Measurements from ENCODE around the gene RALA.

The RALA gene

DNA sequence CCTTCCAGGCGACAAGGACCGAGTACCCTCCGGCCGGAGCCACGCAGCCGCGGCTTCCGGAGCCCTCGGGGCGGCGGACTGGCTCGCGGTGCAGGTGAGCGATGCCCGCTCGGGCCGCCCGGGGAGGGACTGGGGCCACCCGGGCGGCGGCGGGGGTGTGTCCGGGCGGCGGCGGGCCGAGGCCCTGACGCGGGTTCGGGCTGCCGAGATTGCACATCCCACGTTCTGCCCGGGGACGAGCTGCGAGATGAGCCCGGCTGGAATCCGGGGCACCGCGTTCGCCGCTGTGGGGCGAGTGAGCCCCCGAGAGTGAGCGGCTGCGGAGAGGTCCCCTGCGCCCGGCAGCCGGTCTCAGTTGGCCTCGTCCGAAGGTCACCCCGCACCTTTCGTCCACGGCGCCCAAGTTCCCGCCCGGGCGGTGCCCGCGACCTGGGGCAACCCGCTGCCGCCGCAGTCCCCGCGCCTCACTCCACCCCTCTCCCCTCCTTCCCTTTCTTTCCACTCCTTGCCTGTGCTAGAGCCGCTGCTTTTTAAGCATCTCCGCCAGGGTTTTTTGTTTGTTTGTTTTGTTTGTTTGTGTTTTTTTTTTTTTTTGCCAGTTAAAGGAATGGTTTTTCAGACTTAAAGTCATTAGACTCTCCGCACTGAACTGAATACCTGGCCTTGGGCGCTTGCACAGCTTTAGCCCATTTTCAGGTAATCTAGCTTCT, 515 bp downstream of the RALA start:
- TF ChIP-seq, protein P1, sequence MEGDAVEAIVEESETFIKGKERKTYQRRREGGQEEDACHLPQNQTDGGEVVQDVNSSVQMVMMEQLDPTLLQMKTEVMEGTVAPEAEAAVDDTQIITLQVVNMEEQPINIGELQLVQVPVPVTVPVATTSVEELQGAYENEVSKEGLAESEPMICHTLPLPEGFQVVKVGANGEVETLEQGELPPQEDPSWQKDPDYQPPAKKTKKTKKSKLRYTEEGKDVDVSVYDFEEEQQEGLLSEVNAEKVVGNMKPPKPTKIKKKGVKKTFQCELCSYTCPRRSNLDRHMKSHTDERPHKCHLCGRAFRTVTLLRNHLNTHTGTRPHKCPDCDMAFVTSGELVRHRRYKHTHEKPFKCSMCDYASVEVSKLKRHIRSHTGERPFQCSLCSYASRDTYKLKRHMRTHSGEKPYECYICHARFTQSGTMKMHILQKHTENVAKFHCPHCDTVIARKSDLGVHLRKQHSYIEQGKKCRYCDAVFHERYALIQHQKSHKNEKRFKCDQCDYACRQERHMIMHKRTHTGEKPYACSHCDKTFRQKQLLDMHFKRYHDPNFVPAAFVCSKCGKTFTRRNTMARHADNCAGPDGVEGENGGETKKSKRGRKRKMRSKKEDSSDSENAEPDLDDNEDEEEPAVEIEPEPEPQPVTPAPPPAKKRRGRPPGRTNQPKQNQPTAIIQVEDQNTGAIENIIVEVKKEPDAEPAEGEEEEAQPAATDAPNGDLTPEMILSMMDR (IDR thresholded peaks at IDR 0.05; ENCODE audit: low read depth, low read length, missing control alignments) = no peak
- peak overlapping the region; percentile 78 for H3K4me3 ChIP-seq (replicated peaks; ENCODE audit: low read depth, low read length)
- no peak for DNase-seq (ENCODE audit: extremely low read depth, low read depth)

DNA sequence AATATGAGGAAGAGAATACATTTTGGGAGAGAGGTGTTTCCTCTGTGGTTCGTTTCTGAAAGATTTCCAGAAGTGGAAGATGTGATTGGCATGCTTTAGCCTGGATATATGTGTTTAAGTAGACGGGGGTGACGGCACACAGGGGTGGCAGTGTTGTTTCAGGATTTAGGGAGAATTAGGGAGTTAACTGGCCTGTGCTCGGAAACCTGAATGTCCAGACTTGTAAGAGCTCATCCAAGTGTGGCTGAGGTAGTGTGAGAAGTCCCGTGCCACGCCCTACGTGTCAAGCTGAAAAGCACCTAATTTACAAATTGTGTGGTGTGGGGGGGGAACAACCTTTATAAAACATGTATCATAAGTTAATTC, 1.1 kb downstream of the RALA start:
- H3K4me3 ChIP-seq (replicated peaks; ENCODE audit: low read depth, low read length) = peak overlapping the region; percentile 78
- no peak for DNase-seq (ENCODE audit: extremely low read depth, low read depth)
- TF ChIP-seq, protein P1 (IDR thresholded peaks at IDR 0.05; ENCODE audit: low read depth, low read length, missing control alignments) = no peak

DNA sequence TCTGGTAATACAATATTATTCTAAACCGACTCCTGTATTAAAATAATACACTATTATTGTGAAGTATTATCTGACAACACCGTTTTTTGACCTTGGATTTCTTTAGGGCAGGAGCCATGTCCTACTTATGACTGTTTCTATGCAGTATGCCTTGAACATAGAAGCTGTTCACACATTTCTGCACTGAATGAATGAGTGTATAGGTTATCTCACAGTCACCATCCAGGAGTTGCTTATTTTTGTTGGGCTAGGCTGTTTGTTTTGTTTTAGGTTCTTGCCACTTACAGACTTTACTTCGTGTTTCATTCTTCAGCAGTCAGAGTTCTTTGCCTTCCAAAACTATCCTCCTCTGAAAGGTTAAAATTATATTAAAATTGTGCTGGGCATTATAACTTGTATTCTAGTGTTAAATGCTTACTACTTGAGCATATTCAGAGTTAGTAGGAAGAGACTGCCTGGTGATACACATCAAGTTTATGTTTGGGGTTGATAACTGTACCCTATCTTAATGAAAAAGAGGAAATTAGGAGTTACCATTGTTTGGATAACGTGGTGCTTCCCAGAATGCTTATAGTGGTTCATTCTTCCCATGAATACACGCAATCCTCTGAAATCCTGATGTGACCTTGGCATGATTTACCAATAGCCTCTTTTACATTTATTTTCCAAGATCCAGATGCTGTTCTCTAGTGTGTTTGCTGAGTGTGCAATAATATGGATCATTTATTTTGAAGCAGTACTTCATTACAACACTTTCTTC, 1.7 kb downstream of the RALA start:
- peak overlapping the region; percentile 78 for H3K4me3 ChIP-seq (replicated peaks; ENCODE audit: low read depth, low read length)
- TF ChIP-seq, protein P1 (IDR thresholded peaks at IDR 0.05; ENCODE audit: low read depth, low read length, missing control alignments) = no peak
- no peak for DNase-seq (ENCODE audit: extremely low read depth, low read depth)

DNA sequence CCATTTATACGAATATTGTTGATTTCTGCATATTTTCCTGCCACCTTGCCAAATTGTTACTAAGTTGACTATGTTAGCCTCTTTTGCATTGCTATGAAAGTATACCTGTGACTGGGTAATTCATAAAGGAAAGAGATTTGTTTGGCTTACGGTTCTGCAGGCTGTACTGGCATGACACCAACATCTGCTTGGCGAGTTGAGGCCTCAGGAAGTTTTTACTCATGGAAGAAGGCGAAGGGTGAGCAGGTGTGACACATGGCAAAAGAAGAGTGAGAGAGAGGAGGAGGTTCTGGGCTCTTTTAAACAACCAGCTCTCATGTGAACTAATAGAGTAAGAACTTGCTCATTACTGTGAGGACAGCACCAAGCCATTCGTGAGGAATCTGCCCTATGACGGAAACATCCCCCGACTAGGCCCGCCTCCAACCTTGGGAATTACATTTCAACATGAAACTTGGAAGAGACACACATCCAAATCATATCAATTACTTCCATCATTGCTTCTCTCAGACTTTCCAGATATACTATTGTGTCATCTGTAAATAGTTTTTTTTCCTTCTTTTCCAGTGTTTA, 8.4 kb downstream of the RALA start:
- TF ChIP-seq, protein P1 (IDR thresholded peaks at IDR 0.05; ENCODE audit: low read depth, low read length, missing control alignments) = no peak
- no peak overlapping the region for H3K4me3 ChIP-seq (replicated peaks; ENCODE audit: low read depth, low read length)
- no peak for DNase-seq (ENCODE audit: extremely low read depth, low read depth)

DNA sequence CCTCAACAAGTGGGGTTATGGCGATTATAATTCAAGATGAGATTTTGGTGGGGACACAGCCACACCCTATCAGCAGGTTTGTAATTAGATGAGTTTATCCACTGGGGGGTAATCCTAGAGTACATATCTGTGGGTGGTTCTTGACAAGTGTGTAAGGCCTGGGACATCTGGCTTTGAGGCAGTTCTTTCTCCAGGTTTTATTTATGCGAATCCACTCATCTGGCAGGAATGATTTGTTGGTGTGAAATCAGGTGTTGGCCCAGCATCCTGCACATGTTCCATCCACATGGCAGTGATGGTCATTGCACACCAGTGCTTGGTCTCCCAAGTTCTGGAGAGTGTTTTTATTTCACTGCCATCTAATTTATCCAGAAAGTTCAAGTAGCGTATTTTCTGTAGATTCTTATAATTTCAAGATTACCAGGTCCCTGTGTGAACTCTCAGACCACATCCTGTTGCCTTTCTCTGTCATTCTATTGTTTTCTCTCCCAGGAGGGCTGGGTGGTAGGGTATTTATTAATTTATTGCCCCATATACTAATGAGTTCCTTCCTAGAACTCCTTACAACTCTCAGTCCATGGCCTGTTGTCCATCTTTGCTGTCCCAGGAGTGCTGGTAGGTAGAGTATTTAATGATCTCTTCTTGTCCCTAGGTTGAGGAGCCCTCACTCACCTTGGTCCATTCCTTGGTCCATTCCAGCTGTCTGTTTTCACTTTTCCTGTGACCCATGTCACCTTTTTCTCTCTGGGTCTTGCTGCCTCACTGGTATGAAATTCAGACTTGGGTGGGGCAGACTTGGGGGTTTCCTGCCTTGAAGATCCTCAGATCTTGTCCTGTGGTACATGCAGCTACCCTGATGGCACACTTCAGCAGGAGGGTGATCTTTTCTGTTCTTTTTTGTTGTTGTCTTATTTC, 10.4 kb downstream of the RALA start:
- no peak overlapping the region for H3K4me3 ChIP-seq (replicated peaks; ENCODE audit: low read depth, low read length)
- peak; percentile 61 for DNase-seq (ENCODE audit: extremely low read depth, low read depth)
- TF ChIP-seq, protein P1 (IDR thresholded peaks at IDR 0.05; ENCODE audit: low read depth, low read length, missing control alignments) = no peak

DNA sequence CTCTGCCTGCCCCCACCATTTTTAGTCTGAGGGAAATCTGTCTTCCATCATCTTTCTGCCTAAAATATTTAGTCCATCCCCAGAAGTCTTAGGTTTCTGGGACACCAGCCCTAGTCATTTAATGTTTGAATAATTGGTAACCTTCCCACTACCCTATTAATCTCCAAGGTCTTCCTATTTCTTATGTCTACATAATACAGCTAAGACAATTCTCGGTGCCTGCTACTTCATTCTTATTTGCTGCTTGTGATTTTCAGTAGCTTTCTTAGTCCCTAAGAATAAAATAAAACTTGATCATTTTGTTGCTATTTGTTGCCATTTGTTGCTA, 11.1 kb downstream of the RALA start:
- TF ChIP-seq, protein P1 (IDR thresholded peaks at IDR 0.05; ENCODE audit: low read depth, low read length, missing control alignments) = no peak
- no peak overlapping the region for H3K4me3 ChIP-seq (replicated peaks; ENCODE audit: low read depth, low read length)
- no peak for DNase-seq (ENCODE audit: extremely low read depth, low read depth)

All from HFF-Myc (cell line).